Measurements from ENCODE around the gene SF3A2. TPM values are rescaled to one million over a fixed set of nuclear protein-coding genes. Genes with fewer than 3 reads are reported as not detected.

SF3A2 gene
- total and polyA plus RNA-seq, 2 donors (not counting 3 experiments of a cell fraction or from before 2014, with no cell fraction given): 21.5 to 164 TPM

GRCh38 chr19:2255982-2256685 is 19.5 kb downstream of the SF3A2 start, which contains the start of gene JSRP1:
Gene JSRP1, minus strand, starts transcription at chr19:2256417. Its CDS starts 1,103 bp downstream, at chr19:2255314.
- FAIRE-seq: no peak
- CTCF ChIA-PET: interaction anchor here (1.0 to 1.2 kb wide), 2 partner anchors 10 to 16 kb away, joined by 4 read pairs; no protein-coding TSS in a partner anchor

More at GRCh38 chr19:2255982-2256685, 19.5 kb downstream of the SF3A2 start, which contains the start of gene JSRP1:
- Histone ChIP-seq H3K36me3 (ENCODE audit: control insufficient read depth in 2 of 2, extremely low read depth in 1 of 2, insufficient read depth in 2 of 2, low read length in 2 of 2) (no peaks in the 10 kb centered on the region), H3K4me1 (ENCODE audit: control insufficient read depth, extremely low read depth, insufficient read depth, low read length) (peaks cover 11% of the 10 kb centered on the region), H2AFZ (ENCODE audit: low read depth, low read length) (no peak within 1 kb of the TSS), H3K27ac (ENCODE audit: insufficient read depth, low read depth, low read length) (no peak within 1 kb of the TSS), H3K9me1 (replicated peaks; ENCODE audit: control insufficient read depth, extremely low read depth, insufficient read depth, low read length) (no peaks in the 10 kb centered on the region), H3K4me2 (ENCODE audit: insufficient read depth, low read length) (no peak within 1 kb of the TSS), H3K9me3 (replicated peaks; ENCODE audit: control insufficient read depth, insufficient read depth, low read length) (no peaks in the 10 kb centered on the region), H3K9ac (replicated peaks; ENCODE audit: extremely low read depth, insufficient read depth, low read length) (no peak within 1 kb of the TSS), H4K20me1 (replicated peaks; ENCODE audit: control insufficient read depth, extremely low read depth, insufficient read depth, low read length) (no peaks in the 10 kb centered on the region), H3K79me2 (ENCODE audit: control insufficient read depth, insufficient read depth, low read length) (no peaks in the 10 kb centered on the region), H3K27me3 (ENCODE audit: control insufficient read depth in 2 of 2, insufficient read depth in 2 of 2, low read length in 2 of 2) (peaks cover 19 to 28% of the 10 kb centered on the region in 2 experiments), H3K4me3 (replicated peaks in 1 of 3; ENCODE audit: insufficient read depth in 1 of 3, low read depth in 1 of 3, low read length in 3 of 3) (no peak within 1 kb of the TSS)
- dilution Hi-C loops (cut with MboI; ENCODE audit: extremely low pct_ligation_motif_present, low sequenced_read_pairs) (no loop called here), intact Hi-C loops (cut with micrococcal nuclease) (no loop called here)
- POLR2A ChIA-PET: interaction anchor here (1.5 kb wide), 1 partner anchor 16 kb away, joined by 3 read pairs; no protein-coding TSS in a partner anchor
- DNase-seq (ENCODE audit: low read depth, low spot score): no peak
- no TSS peak for BruUV-seq (replicated peaks)
- TF ChIP-seq MYC (IDR thresholded peaks at IDR 0.05; ENCODE audit: low read depth, low read length) (no peak), POLR2A (IDR thresholded peaks at IDR 0.05; ENCODE audit: low read depth, low read length) (no peak), POLR2AphosphoS5 (IDR thresholded peaks at IDR 0.05; ENCODE audit: insufficient read depth, low read depth, low read length) (no peak), FOS (IDR thresholded peaks at IDR 0.05; ENCODE audit: borderline replicate concordance, insufficient read depth, low read length) (no peak), GATA2 (IDR thresholded peaks at IDR 0.05; ENCODE audit: insufficient read depth, insufficient read length, low read depth, low read length) (no peak), EZH2 (IDR thresholded peaks at IDR 0.05; ENCODE audit: borderline replicate concordance, low read depth, low read length, severe bottlenecking) (no peak), JUN (IDR thresholded peaks at IDR 0.05; ENCODE audit: borderline replicate concordance, insufficient read depth, insufficient read length, low read depth) (no peak)
- TF ChIP-seq, protein P1, sequence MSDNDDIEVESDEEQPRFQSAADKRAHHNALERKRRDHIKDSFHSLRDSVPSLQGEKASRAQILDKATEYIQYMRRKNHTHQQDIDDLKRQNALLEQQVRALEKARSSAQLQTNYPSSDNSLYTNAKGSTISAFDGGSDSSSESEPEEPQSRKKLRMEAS (IDR thresholded peaks at IDR 0.05; ENCODE audit: insufficient read depth, insufficient read length): no peak
- TF ChIP-seq, protein P2, sequence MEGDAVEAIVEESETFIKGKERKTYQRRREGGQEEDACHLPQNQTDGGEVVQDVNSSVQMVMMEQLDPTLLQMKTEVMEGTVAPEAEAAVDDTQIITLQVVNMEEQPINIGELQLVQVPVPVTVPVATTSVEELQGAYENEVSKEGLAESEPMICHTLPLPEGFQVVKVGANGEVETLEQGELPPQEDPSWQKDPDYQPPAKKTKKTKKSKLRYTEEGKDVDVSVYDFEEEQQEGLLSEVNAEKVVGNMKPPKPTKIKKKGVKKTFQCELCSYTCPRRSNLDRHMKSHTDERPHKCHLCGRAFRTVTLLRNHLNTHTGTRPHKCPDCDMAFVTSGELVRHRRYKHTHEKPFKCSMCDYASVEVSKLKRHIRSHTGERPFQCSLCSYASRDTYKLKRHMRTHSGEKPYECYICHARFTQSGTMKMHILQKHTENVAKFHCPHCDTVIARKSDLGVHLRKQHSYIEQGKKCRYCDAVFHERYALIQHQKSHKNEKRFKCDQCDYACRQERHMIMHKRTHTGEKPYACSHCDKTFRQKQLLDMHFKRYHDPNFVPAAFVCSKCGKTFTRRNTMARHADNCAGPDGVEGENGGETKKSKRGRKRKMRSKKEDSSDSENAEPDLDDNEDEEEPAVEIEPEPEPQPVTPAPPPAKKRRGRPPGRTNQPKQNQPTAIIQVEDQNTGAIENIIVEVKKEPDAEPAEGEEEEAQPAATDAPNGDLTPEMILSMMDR (IDR thresholded peaks at IDR 0.05; ENCODE audit: extremely low read depth in 1 of 2, insufficient read depth in 1 of 2, low read depth in 1 of 2, low read length in 2 of 2): no peak

Data from endothelial cell of umbilical vein (primary cell).